Chondrocyte (in vitro differentiated cells): Measurements from ENCODE around the gene FAM120A. TPM values are rescaled to one million over a fixed set of nuclear protein-coding genes. Genes with fewer than 3 reads are reported as not detected.

Source experiments
- DNase-seq: peaks from one replicate; pipeline ENCODE4 v3.0.0; 2021; ENCODE audit warnings: mixed read lengths, low spot score
- H3K27ac Mint-ChIP-seq: one replicate; pipeline ENCODE4 v1.8.0; 2021; ENCODE audit warnings: mild to moderate bottlenecking, moderate library complexity, mixed read lengths; ENCODE audit not compliant: unreplicated experiment
- H3K27me3 Mint-ChIP-seq: 2 replicates; pipeline ENCODE4 v1.8.0; 2021; ENCODE audit warnings: low read depth, mixed read lengths
- H3K36me3 Mint-ChIP-seq: 2 replicates; pipeline ENCODE4 v1.8.0; 2021; ENCODE audit warnings: low read depth, mixed read lengths
- H3K4me1 Mint-ChIP-seq: 2 replicates; pipeline ENCODE4 v1.8.0; 2021; ENCODE audit warnings: low read depth, mild to moderate bottlenecking, mixed read lengths
- H3K4me3 Mint-ChIP-seq: one replicate; pipeline ENCODE4 v1.8.0; 2021; ENCODE audit warnings: mild to moderate bottlenecking, moderate library complexity, mixed read lengths; ENCODE audit not compliant: unreplicated experiment
- H3K9me3 Mint-ChIP-seq: 2 replicates; pipeline ENCODE4 v1.8.0; 2021; ENCODE audit warnings: low read depth, mixed read lengths
- CTCF ChIP-seq: fragments of 200-600 bp; sonication (generic); IDR thresholded peaks from 2 replicates; pipeline ENCODE4 v1.5.0; 2021; ENCODE audit warnings: antibody characterized with exemption, mild to moderate bottlenecking, moderate library complexity
- total RNA-seq: library from RNA; stranded (reverse); gene quantifications from 3 replicates; pipeline ENCODE4 v1.2.1, GENCODE V29; 2021

Gene FAM120A
- total RNA-seq, 1 donor from 2014 or later: 89.9 TPM

- no peak for TF ChIP-seq CTCF
- H3K4me1 Mint-ChIP-seq: peaks cover 40% of the 10 kb centered on the region
- no peak overlapping the region for H3K4me3 Mint-ChIP-seq
- no peaks in the 10 kb centered on the region for H3K27me3 Mint-ChIP-seq
- H3K36me3 Mint-ChIP-seq: no peaks in the 10 kb centered on the region
- peaks cover 9% of the 10 kb centered on the region for H3K9me3 Mint-ChIP-seq
- H3K27ac Mint-ChIP-seq: no peak overlapping the region
- DNase-seq: no peak
Observed at GRCh38 chr9:93585695-93586094, 134.2 kb downstream of the FAM120A start.

DNA sequence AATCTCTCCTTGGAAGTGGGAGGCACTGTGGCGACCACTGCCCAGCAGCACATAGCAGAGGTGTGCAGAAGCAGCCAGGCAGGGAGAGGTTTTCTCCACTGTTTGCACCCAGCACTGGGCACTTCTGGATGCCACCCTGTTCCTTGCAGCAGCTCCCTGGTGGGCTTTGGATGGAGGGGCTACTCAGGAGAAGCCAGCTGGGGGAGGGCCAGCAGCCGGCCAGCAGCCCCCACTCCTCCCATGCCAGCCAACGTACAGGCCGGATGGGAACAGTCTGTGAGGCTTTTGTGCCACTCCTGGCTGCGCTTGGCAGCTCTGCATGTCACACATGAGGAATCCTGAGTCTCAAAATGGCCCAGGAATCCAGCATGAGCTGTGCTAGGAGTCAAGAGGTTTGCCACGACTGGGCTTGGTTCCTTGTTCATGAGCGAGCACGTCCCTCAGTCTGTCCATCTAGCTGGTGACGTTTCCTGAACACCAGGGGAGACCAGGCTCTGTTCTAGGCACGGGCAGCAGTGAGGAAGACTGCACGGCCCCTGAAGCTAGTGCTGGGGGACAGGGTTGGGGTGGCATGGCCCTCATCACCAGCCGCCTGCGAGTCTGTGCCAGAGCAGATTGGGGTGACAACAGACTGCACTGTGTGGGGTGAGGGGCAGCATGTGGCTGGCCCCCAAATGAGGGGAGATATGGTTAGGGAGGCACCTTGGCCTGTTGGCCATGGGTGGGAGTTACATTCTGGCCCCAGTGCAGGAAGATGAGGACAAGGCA lies 135.0 kb downstream of the FAM120A start:
- TF ChIP-seq CTCF: no peak
- H3K4me3 Mint-ChIP-seq: no peak overlapping the region
- no peak for DNase-seq
- H3K4me1 Mint-ChIP-seq: peaks cover 33% of the 10 kb centered on the region
- peaks cover 9% of the 10 kb centered on the region for H3K9me3 Mint-ChIP-seq
- no peak overlapping the region for H3K27ac Mint-ChIP-seq
- H3K36me3 Mint-ChIP-seq: no peaks in the 10 kb centered on the region
- no peaks in the 10 kb centered on the region for H3K27me3 Mint-ChIP-seq

- Mint-ChIP-seq H3K4me3 (no peak overlapping the region), H3K36me3 (no peaks in the 10 kb centered on the region), H3K9me3 (peaks cover 9% of the 10 kb centered on the region), H3K27ac (no peak overlapping the region), H3K4me1 (peaks cover 27% of the 10 kb centered on the region), H3K27me3 (no peaks in the 10 kb centered on the region)
- TF ChIP-seq CTCF: no peak
- DNase-seq: no peak
Observed at GRCh38 chr9:93587284-93587650, 135.8 kb downstream of the FAM120A start.

DNA sequence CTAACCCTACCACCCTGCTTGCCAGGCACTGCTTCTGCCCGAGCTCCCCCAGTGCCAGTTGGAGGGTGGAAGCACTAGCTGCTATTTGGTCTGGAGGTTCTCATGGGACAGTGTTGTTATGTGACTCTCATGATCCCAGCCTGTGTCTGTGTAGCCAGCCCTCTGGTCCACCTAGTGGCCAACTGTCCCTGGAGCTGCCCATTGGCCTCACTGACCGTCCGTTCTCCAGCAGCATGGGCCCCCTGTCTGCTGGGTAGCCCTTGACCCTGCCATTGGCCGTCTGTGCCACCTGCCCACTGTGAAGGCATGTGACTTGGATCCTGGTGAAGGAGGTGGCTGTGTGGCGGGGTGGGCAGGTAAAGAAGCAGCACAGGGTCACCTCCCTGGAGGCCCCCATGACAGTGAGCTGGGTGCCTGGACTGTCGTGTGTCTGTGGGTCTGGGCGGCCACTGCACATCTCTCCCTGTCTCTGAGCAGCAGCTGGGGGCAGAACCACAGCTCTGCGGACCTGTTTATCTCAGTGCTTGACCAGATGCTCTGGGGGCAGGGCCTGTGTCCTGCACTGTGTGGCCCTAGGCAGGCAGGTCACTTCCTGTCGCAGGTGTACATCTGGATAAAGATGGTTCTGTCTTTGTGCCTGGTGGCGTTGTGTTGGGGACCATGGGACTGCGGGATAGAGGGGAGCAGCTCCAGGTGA lies 136.3 kb downstream of the FAM120A start:
- peak; percentile 47 for TF ChIP-seq CTCF
- Mint-ChIP-seq H3K9me3 (peaks cover 9% of the 10 kb centered on the region), H3K4me1 (peaks cover 21% of the 10 kb centered on the region), H3K27ac (no peak overlapping the region), H3K4me3 (no peak overlapping the region), H3K27me3 (no peaks in the 10 kb centered on the region), H3K36me3 (no peaks in the 10 kb centered on the region)
- peak; percentile 86 for DNase-seq

- Mint-ChIP-seq H3K27me3 (no peaks in the 10 kb centered on the region), H3K9me3 (peaks cover 9% of the 10 kb centered on the region), H3K36me3 (no peaks in the 10 kb centered on the region), H3K4me1 (peaks cover 23% of the 10 kb centered on the region), H3K27ac (peak overlapping the region; percentile 81), H3K4me3 (no peak overlapping the region)
- no peak for DNase-seq
- TF ChIP-seq CTCF: no peak
Observed at GRCh38 chr9:93588641-93589609, 137.4 kb downstream of the FAM120A start.
